Heart left ventricle (tissue), 16 donors: Measurements from ENCODE around the gene CDH20. TPM values are rescaled to one million over a fixed set of nuclear protein-coding genes. Genes with fewer than 3 reads are reported as not detected.
A peak's percentile ranks its signal among the peaks of the same experiment; 100 is the strongest.

Experiments used
- ATAC-seq, 4 donors: fragments of 200-7000 bp; cut with Tn5 transposase; one replicate each; pipeline ENCODE4 v1.9.1; 2020 to 2022; ENCODE audit warnings: moderate library complexity in 4 of 4, mild to moderate bottlenecking in 3 of 4, moderate number of reproducible peaks in 1 of 4
- DNase-seq, 5 donors: peaks; one replicate each; pipeline ENCODE4 v3.0.0-alpha.2; 2020
- H3K27ac ChIP-seq, 12 donors: fragments of 200-600 bp; sonication (generic) in 4 of 12; one replicate each; pipeline versions ENCODE4 v1.5.0 to v1.8.0; 2016 to 2022; ENCODE audit warnings: mild to moderate bottlenecking in 2 of 12
- H3K27me3 ChIP-seq, 9 donors: fragments of 200-600 bp; sonication (generic) in 2 of 9; one replicate each; pipeline versions ENCODE4 v1.5.1 to v1.8.0; 2016 to 2022; ENCODE audit warnings: mild to moderate bottlenecking in 3 of 9
- H3K36me3 ChIP-seq, 9 donors: fragments of 200-600 bp; sonication (generic) in 2 of 9; one replicate each; pipeline versions ENCODE4 v1.5.0 to v1.8.0; 2018 to 2022; ENCODE audit warnings: mild to moderate bottlenecking in 2 of 9
- H3K4me1 ChIP-seq, 12 donors: fragments of 200-600 bp; sonication (generic) in 4 of 12; one replicate each; pipeline versions ENCODE4 v1.5.0 to v1.8.0; 2016 to 2022; ENCODE audit warnings: mild to moderate bottlenecking in 3 of 12
- H3K4me3 ChIP-seq, 12 donors: fragments of 200-600 bp; sonication (generic) in 4 of 12; one replicate each; pipeline versions ENCODE4 v1.5.0 to v1.8.0; 2017 to 2022; ENCODE audit warnings: mild to moderate bottlenecking in 9 of 12, moderate library complexity in 4 of 12
- H3K9me3 ChIP-seq, 12 donors: fragments of 200-600 bp; sonication (generic) in 4 of 12; one replicate each; pipeline versions ENCODE4 v1.5.0 to v1.8.0; 2016 to 2022; ENCODE audit warnings: mild to moderate bottlenecking in 1 of 12
- POLR2A ChIP-seq, 2 donors: fragments of 450-650 bp; IDR thresholded peaks; one replicate each; pipeline ENCODE4 v1.6.1; 2017; ENCODE audit warnings: antibody characterized with exemption in 2 of 2, mild to moderate bottlenecking in 2 of 2, moderate library complexity in 2 of 2
- whole genome bisulfite sequencing, 4 donors: extraction: QIAGEN DNeasy Blood & Tissue Kit in 2 of 4; methylation state at CpG; one replicate each; pipeline versions ENCODE4 v1.1.5 to v1.1.7; 2013 to 2018; 5-methylcytosine and 5-hydroxymethylcytosine counted together
- intact Hi-C, 10 donors: fragments of 100-400 bp; cut with DNase I; formaldehyde crosslinking; loops; one replicate each; pipeline versions ENCODE4 v1.11.1 to v1.14.2; 2022
- polyA plus RNA-seq, 2 donors: library from polyadenylated mRNA; stranded (reverse); fragments of 200-250 nt; gene quantifications; one replicate each; pipeline ENCODE4 v1.2.3, GENCODE V29; 2013
- total RNA-seq, 9 donors: library from RNA; depleted of rRNA in 2 of 9; stranded (reverse); fragments of >200 nt in 2 of 9; fragmentation: NEBNext Ultra II Directional in 3 of 9; extraction: Animal tissue kit (Norgen Biotek cat#: 25700) in 3 of 9; gene quantifications; one replicate each; pipeline versions ENCODE4 v1.1.0 to v1.2.4, GENCODE V29; 2016 to 2023
- TF ChIP-seq, protein P1 (sequence below), 12 donors: fragments of 200-600 bp; sonication (generic) in 4 of 12; IDR thresholded peaks; one replicate each; pipeline versions ENCODE4 v1.5.0 to v1.8.0; 2018 to 2022; ENCODE audit warnings: antibody characterized with exemption in 12 of 12, mild to moderate bottlenecking in 5 of 12
- donor health status: ischemic (EF 13 %, LVEDD 7.1; RV severe dilation, severe dysfunction).
- donor health status: healthy with polysubstance abuse.
- donor health status: DM: no; HTN: yes; CAD: no.
- donor health status: DM: no; HTN: no; CAD: no.
- donor health status: ischemic (EF 25% LVEDD 6.9; RV normal size, moderate dysfunction).
- donor health status: ischemic (EF 25% LVEDD 5.7; RV mildly dilated, moderate dysfunction).
- donor health status: healthy.
- donor health status: DM: yes; HTN: yes; CAD: no.
- donor health status: ischemic (EF 35%, LVEDD 5.7; RV mildly dilated, moderate dysfunction).
- donor health status: nonischemic (EF 11% LVEDD 7.7; RV severe dilation, severe dysfunction).
- donor health status: DM: yes; HTN: yes; CAD: no.
- donor health status: PGD.
- donor health status: ischemic (EF 29% LVEDD 5.4; RV normal size, mild dysfunction).
- donor health status: nonischemic (EF 23%, LVEDD 6.1; RV moderate dilation, normal function).

Gene CDH20
- total and polyA plus RNA-seq, 11 donors, result 0.03 to 0.20 (median 0.15) TPM; not detected in 8

DNA sequence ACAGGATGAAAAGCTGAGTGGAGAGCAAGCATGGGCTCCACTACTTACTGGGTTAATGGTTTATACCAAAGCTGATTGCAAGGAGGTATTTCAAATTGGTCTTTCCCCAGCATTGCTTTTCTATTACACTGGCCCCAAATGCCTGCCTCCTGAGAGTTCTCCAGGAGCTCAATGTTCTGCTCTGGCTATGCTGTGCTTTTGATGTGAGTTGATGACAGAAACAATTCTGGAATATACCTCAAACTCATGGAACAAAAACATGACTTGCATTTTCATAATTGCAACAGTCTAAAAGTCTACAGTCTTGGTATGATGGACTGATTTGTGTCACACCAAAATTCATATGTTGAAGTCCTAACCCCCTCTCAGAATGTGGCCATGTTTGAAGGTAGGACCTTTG, 258.0 kb downstream of the CDH20 start:
- DNase-seq (no peak), ATAC-seq (no peak)
- intact Hi-C loops, result no loop called here
- Histone ChIP-seq H3K27me3 (no peaks in the 10 kb centered on the region), H3K36me3 (no peaks in the 10 kb centered on the region), H3K9me3 (no peaks in the 10 kb centered on the region), H3K27ac (peak overlapping the region in 1 of 12 donors; percentile 26), H3K4me3 (no peak overlapping the region), H3K4me1 (peaks cover 0 to 37% (median 14%) of the 10 kb centered on the region in 12 donors)
- TF ChIP-seq POLR2A (IDR thresholded peaks at IDR 0.05), result no peak
- TF ChIP-seq, protein P1, sequence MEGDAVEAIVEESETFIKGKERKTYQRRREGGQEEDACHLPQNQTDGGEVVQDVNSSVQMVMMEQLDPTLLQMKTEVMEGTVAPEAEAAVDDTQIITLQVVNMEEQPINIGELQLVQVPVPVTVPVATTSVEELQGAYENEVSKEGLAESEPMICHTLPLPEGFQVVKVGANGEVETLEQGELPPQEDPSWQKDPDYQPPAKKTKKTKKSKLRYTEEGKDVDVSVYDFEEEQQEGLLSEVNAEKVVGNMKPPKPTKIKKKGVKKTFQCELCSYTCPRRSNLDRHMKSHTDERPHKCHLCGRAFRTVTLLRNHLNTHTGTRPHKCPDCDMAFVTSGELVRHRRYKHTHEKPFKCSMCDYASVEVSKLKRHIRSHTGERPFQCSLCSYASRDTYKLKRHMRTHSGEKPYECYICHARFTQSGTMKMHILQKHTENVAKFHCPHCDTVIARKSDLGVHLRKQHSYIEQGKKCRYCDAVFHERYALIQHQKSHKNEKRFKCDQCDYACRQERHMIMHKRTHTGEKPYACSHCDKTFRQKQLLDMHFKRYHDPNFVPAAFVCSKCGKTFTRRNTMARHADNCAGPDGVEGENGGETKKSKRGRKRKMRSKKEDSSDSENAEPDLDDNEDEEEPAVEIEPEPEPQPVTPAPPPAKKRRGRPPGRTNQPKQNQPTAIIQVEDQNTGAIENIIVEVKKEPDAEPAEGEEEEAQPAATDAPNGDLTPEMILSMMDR (IDR thresholded peaks at IDR 0.05), result no peak

DNA sequence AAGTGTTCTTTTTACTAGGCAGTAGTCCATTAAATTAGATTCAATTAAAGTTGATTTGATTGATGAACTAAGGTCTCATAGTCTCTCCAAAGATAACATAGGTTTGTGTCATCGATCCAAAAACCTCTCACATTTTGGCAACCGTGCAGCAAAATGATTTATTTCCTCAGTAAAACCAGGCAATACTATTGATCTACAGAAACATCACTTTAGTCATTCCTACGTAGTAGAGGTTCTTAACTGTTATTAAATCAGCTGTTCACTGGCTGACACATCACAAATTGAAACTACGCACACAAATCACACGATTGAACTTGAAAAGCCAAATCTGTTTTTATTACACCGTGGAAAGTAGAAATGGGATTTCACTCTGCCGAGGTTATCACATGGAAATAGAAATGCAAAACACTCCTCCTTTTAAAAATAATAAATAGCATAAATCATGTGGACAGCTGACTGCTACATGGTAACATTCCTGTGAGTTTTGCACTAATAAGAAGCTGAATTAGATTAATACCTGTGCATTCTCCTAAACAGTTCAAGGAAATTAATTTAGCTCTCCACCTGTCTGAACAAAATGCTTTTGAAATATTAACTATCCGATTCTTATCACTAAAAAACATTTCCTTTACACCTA, 262.5 kb downstream of the CDH20 start:
- Histone ChIP-seq H3K4me1 (peaks cover 0 to 15% (median 0%) of the 10 kb centered on the region in 12 donors), H3K27ac (peak overlapping the region in 1 of 12 donors; percentile 16), H3K27me3 (no peaks in the 10 kb centered on the region), H3K4me3 (peak overlapping the region in 5 of 12 donors; percentile 7 to 30 (median 15)), H3K36me3 (no peaks in the 10 kb centered on the region), H3K9me3 (no peaks in the 10 kb centered on the region)
- no peak for TF ChIP-seq POLR2A (IDR thresholded peaks at IDR 0.05)
- TF ChIP-seq, protein P1 (IDR thresholded peaks at IDR 0.05), result no peak
- no peak for DNase-seq
- 61 to 66% (median 65%) methylated on average over 8 of the region's 8 CpGs for WGBS, 4 donors
- intact Hi-C loops, result no loop called here
- ATAC-seq, result no peak

GRCh38 chr18:61596296-61596695, 263.1 kb downstream of the CDH20 start:
- DNase-seq, result no peak
- no peaks in the 10 kb centered on the region for H3K9me3 ChIP-seq
- no peaks in the 10 kb centered on the region for H3K36me3 ChIP-seq
- WGBS, 4 donors, result 61 to 69% (median 66%) methylated on average over 3 of the region's 3 CpGs
- intact Hi-C loops, result no loop called here
- no peaks in the 10 kb centered on the region for H3K27me3 ChIP-seq
- peaks cover 0 to 15% (median 0%) of the 10 kb centered on the region in 12 donors for H3K4me1 ChIP-seq
- peak overlapping the region in 1 of 12 donors; percentile 30 for H3K4me3 ChIP-seq
- no peak for TF ChIP-seq POLR2A (IDR thresholded peaks at IDR 0.05)
- TF ChIP-seq, protein P1 (IDR thresholded peaks at IDR 0.05), result no peak
- no peak overlapping the region for H3K27ac ChIP-seq
- no peak for ATAC-seq

DNA sequence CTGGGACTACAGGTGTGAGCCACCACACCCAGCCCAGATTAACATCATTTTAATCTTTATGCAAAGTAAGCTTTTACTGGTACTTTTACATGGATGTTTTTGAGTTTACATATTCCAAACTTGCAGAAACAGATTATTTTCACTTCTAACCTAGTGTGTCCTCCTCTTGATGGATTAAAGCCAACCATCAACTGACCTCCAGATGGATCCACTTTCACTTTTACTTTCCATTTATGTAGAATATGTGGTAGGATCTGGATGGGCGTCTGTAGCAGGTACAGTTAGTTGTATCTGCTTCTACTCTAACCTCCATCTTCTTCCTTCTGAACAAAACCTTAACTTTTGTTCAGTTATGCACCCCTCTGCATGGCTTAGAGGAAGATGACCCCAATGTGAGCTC, 264.1 kb downstream of the CDH20 start:
- Histone ChIP-seq H3K36me3 (no peaks in the 10 kb centered on the region), H3K27me3 (no peaks in the 10 kb centered on the region), H3K27ac (no peak overlapping the region), H3K4me1 (peaks cover 0 to 15% (median 0%) of the 10 kb centered on the region in 12 donors), H3K4me3 (no peak overlapping the region), H3K9me3 (no peaks in the 10 kb centered on the region)
- TF ChIP-seq, protein P1 (IDR thresholded peaks at IDR 0.05), result no peak
- TF ChIP-seq POLR2A (IDR thresholded peaks at IDR 0.05), result no peak
- WGBS, 4 donors, result 57 to 82% (median 78%) methylated on average over 1 of the region's 1 CpG
- no peak for ATAC-seq
- intact Hi-C loops, result no loop called here
- no peak for DNase-seq
